ENCODE data around the gene CYGB.

Gene CYGB

DNA sequence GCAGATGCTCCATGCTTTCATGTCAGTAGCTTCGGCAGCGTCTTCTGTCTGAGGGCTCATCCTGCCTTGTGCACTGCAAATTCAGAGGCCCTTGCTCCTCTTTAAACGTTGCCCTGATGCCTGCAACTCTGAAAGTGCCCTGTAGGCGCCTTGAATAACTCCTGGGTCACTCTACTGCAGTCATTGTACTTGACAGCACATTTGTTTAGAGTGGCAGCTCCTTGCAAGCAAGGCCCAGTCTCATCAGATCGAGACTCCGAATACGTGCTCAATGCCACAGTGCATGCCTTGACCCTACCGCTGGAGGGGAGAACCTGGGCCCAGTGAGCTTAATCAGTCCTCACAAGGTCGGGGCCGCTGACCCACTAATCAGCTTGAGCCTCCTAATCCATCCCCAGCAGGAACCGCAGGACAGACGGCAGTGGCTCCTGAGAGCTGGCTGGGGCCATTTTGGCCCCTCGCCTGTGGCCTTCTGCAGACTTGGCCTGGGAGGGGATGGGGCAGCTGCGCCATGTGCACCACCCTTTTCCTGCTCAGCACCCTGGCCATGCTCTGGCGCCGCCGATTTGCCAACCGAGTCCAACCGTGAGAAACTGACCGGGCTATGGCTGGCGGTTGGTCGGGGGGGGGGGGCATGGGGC is 2.2 kb upstream of the CYGB start, which contains the start of gene PRCD:
TSS of gene PRCD (plus strand) at position 414 of the 641 bp plus-strand sequence. CDS start at position 512, 98 bp downstream.
- H3K9me2 ChIP-seq (replicated peaks; ENCODE audit: control insufficient read depth, low read length): no peaks in the 10 kb centered on the region
- H3K79me2 ChIP-seq (ENCODE audit: control insufficient read depth, low read length): no peaks in the 10 kb centered on the region
- peaks cover 36% of the 10 kb centered on the region for H3K27me3 ChIP-seq (ENCODE audit: control insufficient read depth, low read length)
- TF ChIP-seq EZH2phosphoT487 (IDR thresholded peaks at IDR 0.05; ENCODE audit: borderline replicate concordance, low read length): no peak
- TF ChIP-seq CTCF (IDR thresholded peaks at IDR 0.05; ENCODE audit: low read depth, low read length, poor library complexity, severe bottlenecking): no peak
- H4K20me1 ChIP-seq (ENCODE audit: control insufficient read depth, insufficient read depth, low read depth, low read length): no peaks in the 10 kb centered on the region
- no peak within 1 kb of the TSS for H3K27ac ChIP-seq (ENCODE audit: low read depth, low read length)
- H3K4me3 ChIP-seq (ENCODE audit: low read length): no peak within 1 kb of the TSS
- no peaks in the 10 kb centered on the region for H3F3A ChIP-seq (ENCODE audit: control insufficient read depth, insufficient read depth)
- no peaks in the 10 kb centered on the region for H3K36me3 ChIP-seq (ENCODE audit: control insufficient read depth, low read length)
- no peaks in the 10 kb centered on the region for H3K9me3 ChIP-seq (ENCODE audit: control insufficient read depth, insufficient read depth, low read length)
- H3K4me2 ChIP-seq (ENCODE audit: low read length): peak within 1 kb of the TSS; percentile 48
- H3K4me1 ChIP-seq (ENCODE audit: control insufficient read depth, low read length): peaks cover 10% of the 10 kb centered on the region

DNA sequence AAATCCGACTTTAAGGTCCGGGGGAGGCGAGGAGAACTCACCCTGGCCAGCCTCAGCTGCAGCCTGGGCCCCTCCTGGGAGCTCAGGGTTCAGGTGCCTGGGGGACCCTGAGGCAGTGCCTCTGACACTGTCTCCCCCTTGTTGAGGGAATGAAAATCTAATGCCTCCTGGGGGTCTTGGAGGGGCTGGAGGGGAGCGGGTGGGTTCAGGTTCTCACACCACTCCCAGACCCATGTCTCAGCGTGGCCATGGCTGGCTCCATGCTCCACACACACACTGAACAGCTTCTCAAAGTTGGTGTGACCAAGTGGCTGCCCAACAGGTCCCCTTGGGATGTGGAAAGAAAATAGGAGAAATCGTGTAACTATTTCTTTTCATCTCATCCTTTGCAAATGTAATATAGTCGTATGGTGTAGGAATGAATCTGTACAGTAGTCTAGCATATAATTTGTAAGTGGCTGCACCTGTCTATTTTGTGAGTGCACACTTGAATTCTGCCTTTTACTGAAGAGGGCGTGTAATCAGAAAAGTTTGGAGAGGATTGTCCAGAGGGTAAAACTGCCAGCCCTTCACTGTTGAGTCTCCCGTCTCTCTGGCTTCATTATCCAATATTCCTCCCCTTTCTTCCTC is 1.5 kb upstream of the CYGB start:
- peaks cover 32% of the 10 kb centered on the region for H3K27me3 ChIP-seq (ENCODE audit: control insufficient read depth, low read length)
- no peaks in the 10 kb centered on the region for H3K36me3 ChIP-seq (ENCODE audit: control insufficient read depth, low read length)
- no peaks in the 10 kb centered on the region for H3K79me2 ChIP-seq (ENCODE audit: control insufficient read depth, low read length)
- peaks cover 10% of the 10 kb centered on the region for H3K4me1 ChIP-seq (ENCODE audit: control insufficient read depth, low read length)
- no peak overlapping the region for H3K27ac ChIP-seq (ENCODE audit: low read depth, low read length)
- H3K4me2 ChIP-seq (ENCODE audit: low read length): no peak overlapping the region
- H3F3A ChIP-seq (ENCODE audit: control insufficient read depth, insufficient read depth): no peaks in the 10 kb centered on the region
- no peaks in the 10 kb centered on the region for H3K9me3 ChIP-seq (ENCODE audit: control insufficient read depth, insufficient read depth, low read length)
- no peaks in the 10 kb centered on the region for H3K9me2 ChIP-seq (replicated peaks; ENCODE audit: control insufficient read depth, low read length)
- no peaks in the 10 kb centered on the region for H4K20me1 ChIP-seq (ENCODE audit: control insufficient read depth, insufficient read depth, low read depth, low read length)
- no peak overlapping the region for H3K4me3 ChIP-seq (ENCODE audit: low read length)
- no peak for TF ChIP-seq EZH2phosphoT487 (IDR thresholded peaks at IDR 0.05; ENCODE audit: borderline replicate concordance, low read length)
- no peak for TF ChIP-seq CTCF (IDR thresholded peaks at IDR 0.05; ENCODE audit: low read depth, low read length, poor library complexity, severe bottlenecking)

GRCh38 chr17:76538281-76538931 is 897 bp upstream of the CYGB start:
- peaks cover 25% of the 10 kb centered on the region for H3K27me3 ChIP-seq (ENCODE audit: control insufficient read depth, low read length)
- no peaks in the 10 kb centered on the region for H3K79me2 ChIP-seq (ENCODE audit: control insufficient read depth, low read length)
- H3K36me3 ChIP-seq (ENCODE audit: control insufficient read depth, low read length): no peaks in the 10 kb centered on the region
- no peaks in the 10 kb centered on the region for H3K9me2 ChIP-seq (replicated peaks; ENCODE audit: control insufficient read depth, low read length)
- no peak overlapping the region for H3K27ac ChIP-seq (ENCODE audit: low read depth, low read length)
- peaks cover 10% of the 10 kb centered on the region for H3K4me1 ChIP-seq (ENCODE audit: control insufficient read depth, low read length)
- no peak for TF ChIP-seq EZH2phosphoT487 (IDR thresholded peaks at IDR 0.05; ENCODE audit: borderline replicate concordance, low read length)
- no peak for TF ChIP-seq CTCF (IDR thresholded peaks at IDR 0.05; ENCODE audit: low read depth, low read length, poor library complexity, severe bottlenecking)
- no peak overlapping the region for H3K4me3 ChIP-seq (ENCODE audit: low read length)
- no peaks in the 10 kb centered on the region for H3K9me3 ChIP-seq (ENCODE audit: control insufficient read depth, insufficient read depth, low read length)
- no peaks in the 10 kb centered on the region for H3F3A ChIP-seq (ENCODE audit: control insufficient read depth, insufficient read depth)
- no peaks in the 10 kb centered on the region for H4K20me1 ChIP-seq (ENCODE audit: control insufficient read depth, insufficient read depth, low read depth, low read length)
- no peak overlapping the region for H3K4me2 ChIP-seq (ENCODE audit: low read length)

Measured in DOHH2 (cell line).